NOMO-1 treated with dmso at 0.1 percent for 144 hours (cell line): ENCODE results near the gene MMP12.
"Not testable (repeated sequence)": the region's sequence is repeated elsewhere in the genome, so short reads cannot be mapped to it uniquely, and the experiment has no call there.

Source experiments
- DNase-seq: peaks from one replicate; lab custom pipeline; 2025; ENCODE audit not compliant: unreplicated experiment; lab: John Stamatoyannopoulos, UW

The MMP12 gene

GRCh38 chr11:102874852-102875251 is at the start of gene MMP12:
TSS of gene MMP12 (minus strand) at chr11:102874982. CDS start at chr11:102874937, 45 bp downstream.
- DNase-seq = no peak

DNA sequence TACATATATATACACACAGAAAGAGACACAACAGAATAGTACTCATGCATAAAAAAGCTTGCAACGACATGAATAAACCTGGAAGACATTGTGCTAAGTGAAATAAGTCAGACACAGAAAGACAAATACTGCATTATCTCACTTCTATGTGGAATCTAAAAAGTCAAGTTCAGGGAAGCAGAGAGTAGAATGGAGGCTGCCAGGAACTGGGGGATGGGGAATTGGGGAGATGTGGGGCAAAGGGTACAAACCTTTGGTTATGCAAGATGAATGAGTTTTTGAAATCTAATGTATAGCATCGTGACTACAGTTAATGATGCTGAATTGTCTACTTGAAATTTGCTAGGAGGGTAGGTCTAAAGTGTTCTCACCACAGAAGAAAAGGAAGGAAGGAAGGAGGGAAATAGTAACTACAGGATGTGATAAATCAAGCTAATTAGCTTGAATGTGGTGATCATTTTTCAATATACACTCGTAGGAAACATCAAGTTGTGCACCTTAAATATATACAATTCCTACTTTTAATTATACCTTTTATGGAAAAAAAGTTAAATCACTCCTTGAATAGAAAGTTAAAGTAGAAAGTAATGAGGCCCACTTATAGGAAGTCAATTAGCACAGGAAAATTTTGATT is 46.9 kb upstream of the MMP12 start:
- peak; percentile 64 for DNase-seq

- peak; percentile 75 for DNase-seq
Measured at GRCh38 chr11:102920118-102920684, 45.4 kb upstream of the MMP12 start.

DNA sequence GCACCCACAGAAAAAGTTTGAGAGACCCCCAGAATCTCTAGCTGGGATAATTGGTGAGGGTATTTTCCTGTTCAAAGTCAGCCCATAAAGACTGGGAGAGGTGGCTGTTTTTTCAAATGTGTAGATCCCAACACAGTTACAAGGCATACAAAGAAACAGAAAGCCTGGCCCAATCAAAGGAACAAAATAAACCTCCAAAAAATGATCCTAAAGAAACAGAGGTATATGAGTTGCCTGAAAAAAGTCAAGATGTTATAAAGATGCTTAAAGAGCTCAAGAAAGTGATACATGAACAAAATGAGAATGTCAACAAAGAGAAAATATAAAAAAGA is 40.2 kb upstream of the MMP12 start:
- no peak for DNase-seq

- peak; percentile 19 for DNase-seq
Measured at GRCh38 chr11:102914238-102915043, 39.7 kb upstream of the MMP12 start.

GRCh38 chr11:102912482-102912830 is 37.7 kb upstream of the MMP12 start:
- no peak for DNase-seq

GRCh38 chr11:102911758-102912481 is 37.1 kb upstream of the MMP12 start:
- no peak for DNase-seq

DNA sequence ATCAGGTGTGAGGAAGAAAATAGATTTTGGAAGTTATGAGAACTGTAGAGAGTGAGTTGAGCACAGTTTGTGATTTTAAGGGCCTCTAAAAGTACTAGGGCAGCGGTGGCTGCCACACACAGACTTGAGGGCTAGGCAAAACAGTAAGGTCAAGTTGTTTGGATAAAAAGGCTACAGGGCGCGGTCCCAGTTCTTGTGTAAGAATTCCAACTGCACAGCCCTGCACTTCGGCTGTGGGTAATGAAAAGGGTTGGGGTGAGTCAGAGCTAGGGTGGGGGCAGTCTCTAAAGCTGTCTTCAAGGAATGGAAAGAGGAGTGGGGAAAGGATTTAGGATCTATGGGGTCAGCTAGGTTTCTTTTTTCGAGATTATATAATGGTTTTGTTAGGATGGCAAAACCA is 31.1 kb upstream of the MMP12 start:
- not testable (repeated sequence) for DNase-seq

GRCh38 chr11:102903895-102904294 is 29.1 kb upstream of the MMP12 start:
- not testable (repeated sequence) for DNase-seq

GRCh38 chr11:102900346-102900745 is 25.6 kb upstream of the MMP12 start:
- DNase-seq = no peak

DNA sequence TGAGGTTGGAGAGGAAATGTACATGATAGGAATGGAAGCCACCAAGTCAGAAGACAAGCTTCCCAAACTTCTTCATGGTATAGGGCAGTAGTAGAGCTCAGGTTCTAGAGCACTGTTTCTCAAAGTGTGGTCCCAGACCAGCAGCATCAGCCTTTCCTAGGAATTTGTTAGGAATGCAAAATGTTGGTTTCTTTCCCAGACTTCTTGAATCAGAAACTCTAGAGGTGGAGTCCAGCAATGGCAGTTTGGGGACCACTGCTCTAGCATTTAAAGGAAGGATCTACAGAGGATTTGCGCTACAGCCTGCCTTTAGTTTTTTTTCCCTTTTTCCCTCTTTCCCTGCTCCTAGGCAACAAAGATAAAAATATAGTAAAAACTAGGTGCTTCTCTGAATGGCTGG is 17.0 kb upstream of the MMP12 start:
- no peak for DNase-seq

DNA sequence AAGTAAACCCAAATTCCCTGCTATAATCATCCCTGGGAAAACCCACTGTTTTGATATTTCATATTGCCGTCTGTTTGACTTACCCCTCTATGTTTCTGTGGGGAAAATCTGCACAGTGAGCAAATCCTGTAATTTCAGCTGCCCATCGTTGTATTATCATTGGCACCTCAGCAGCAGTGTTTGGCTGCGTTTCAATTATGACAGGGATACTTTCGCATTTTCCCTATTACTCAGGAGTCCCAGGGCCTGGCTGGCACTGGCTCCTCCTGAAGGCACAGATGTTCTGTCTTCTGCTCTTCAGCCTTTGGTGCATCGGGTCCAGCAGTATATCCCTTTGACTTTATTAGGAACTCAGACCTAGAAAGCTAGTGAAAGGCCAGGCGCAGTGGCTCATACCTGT is 12.2 kb upstream of the MMP12 start:
- no peak for DNase-seq

- DNase-seq = no peak
Measured at GRCh38 chr11:102883141-102883540, 8.4 kb upstream of the MMP12 start.

DNA sequence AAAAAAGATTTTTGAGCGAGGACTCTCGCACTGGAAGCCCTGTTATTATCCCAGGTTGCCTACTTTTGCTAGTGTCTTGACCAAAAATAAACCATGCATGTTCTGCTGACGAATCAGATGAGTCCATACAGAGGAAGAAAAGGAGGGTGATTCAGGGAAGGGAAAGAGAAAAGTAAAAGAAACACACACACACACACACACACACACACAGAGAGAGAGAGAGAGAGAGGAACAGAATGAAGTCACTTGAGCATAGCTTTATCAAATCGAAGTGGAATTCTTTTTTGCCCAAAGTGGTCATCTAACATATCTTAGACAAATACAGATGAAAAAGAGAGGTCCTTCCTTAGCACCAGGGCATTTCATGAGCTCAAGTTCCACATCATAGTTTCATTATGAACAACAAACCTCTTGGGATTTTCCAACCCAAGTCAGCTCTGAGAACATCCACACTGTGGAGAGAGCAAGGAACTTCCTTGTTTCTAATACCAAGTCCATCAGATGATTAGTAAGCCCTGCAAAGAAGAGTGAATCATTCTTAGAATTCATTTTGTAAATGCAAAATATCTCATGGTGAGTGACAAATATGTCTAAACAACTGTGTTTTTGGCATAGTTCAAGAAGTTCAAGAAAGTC is 7.7 kb upstream of the MMP12 start:
- DNase-seq = no peak

GRCh38 chr11:102879801-102880200 is 5.0 kb upstream of the MMP12 start:
- no peak for DNase-seq

GRCh38 chr11:102878595-102878994 is 3.8 kb upstream of the MMP12 start:
- DNase-seq = no peak

GRCh38 chr11:102869354-102869964 is 5.3 kb downstream of the MMP12 start:
- not testable (repeated sequence) for DNase-seq

DNA sequence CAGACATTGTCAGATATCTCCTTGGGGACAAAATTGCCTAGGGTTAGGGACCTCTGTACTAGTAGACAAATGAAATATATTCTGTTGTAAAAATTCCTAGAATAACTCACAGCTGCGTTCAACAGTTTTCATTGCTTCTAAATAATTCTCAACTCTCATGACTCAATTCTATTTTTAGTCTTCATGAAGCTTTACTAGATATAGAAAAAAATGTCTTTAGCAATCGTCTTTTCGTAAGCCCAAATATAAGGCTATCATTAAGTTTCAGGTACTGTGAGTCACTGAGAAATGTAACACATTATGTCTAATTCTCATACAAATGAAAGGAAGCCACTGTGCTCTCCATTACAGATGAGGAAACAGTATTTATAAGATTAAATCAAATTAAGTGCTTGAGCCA is 6.4 kb downstream of the MMP12 start:
- no peak for DNase-seq

DNA sequence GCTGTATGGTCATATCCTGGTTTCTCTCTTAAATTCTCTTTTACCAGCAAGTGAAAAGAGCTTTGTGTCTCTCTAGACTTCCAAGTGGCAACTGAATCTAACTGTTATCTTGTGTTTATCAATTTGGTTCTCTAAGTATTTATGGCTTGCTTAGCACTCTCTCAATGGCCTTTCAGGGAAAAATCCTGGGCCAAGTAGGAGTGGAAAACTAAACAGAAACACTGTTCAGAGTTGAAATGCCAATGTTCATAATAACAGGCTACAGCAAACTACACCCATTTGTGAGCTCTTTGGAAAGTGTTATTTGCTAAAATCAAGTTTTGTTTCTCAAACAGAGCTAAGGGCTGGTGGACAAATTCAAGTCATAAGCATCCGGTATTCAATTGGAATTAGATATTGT is 10.1 kb downstream of the MMP12 start:
- DNase-seq = no peak

DNA sequence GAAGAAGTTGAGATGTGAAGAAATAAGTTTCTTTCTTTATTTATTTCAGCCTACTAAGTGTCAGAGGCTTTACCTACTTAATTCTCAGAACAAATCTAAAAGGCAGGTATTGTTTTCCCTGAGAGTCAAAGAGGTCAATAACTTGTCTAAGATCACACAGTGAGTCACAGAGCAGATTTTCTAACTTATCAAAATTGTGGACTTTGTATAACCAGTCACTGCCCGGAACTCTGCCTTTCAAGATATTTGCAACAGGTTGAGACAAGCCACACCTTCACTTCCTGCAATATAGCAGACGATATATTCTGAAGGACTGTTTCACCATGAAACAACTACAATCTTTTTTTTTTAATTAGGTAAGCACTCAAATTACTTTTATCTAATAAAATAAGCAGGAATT is 20.8 kb downstream of the MMP12 start:
- DNase-seq = no peak

- no peak for DNase-seq
Measured at GRCh38 chr11:102853055-102853454, 21.7 kb downstream of the MMP12 start.
